Endodermal cell (in vitro differentiated cells): ENCODE measurements around the gene PDE7B. TPM values are rescaled to one million over a fixed set of nuclear protein-coding genes. Genes with fewer than 3 reads are reported as not detected.

Experiments
- DNase-seq: peaks from one replicate; pipeline ENCODE4 v3.0.0-alpha.2; 2017
- H3K27ac ChIP-seq: 2 replicates; pipeline ENCODE4 v1.5.1; 2013; ENCODE audit warnings: mild to moderate bottlenecking, low read depth, low read length, moderate library complexity
- H3K27me3 ChIP-seq: 2 replicates; pipeline ENCODE4 v1.6.1; 2013; ENCODE audit warnings: mild to moderate bottlenecking, low read length, moderate library complexity; ENCODE audit not compliant: insufficient read depth, control insufficient read depth, poor library complexity, severe bottlenecking
- H3K36me3 ChIP-seq: 2 replicates; pipeline ENCODE4 v1.7.0; 2013; ENCODE audit warnings: mild to moderate bottlenecking, low read length, moderate library complexity; ENCODE audit not compliant: control insufficient read depth, insufficient read depth
- H3K4me1 ChIP-seq: one replicate; pipeline ENCODE4 v1.7.0; 2013; ENCODE audit warnings: low read length; ENCODE audit not compliant: control insufficient read depth, insufficient read depth
- H3K4me3 ChIP-seq: 2 replicates; pipeline ENCODE4 v1.5.1; 2013; ENCODE audit warnings: mild to moderate bottlenecking, low read length, moderate library complexity
- H3K9ac ChIP-seq: 2 replicates; pipeline ENCODE4 v1.6.1; 2013; ENCODE audit warnings: mild to moderate bottlenecking, low read length, moderate library complexity; ENCODE audit not compliant: poor library complexity, severe bottlenecking; ENCODE audit errors: extremely low read depth
- H3K9me3 ChIP-seq: 2 replicates; pipeline ENCODE4 v1.6.1; 2013; ENCODE audit warnings: mild to moderate bottlenecking, low read length, moderate library complexity; ENCODE audit not compliant: control insufficient read depth
- H3K27ac Mint-ChIP-seq: 2 replicates; pipeline ENCODE4 v1.8.0; 2020; ENCODE audit warnings: mixed read lengths
- H3K27me3 Mint-ChIP-seq: 2 replicates; pipeline ENCODE4 v1.8.0; 2021; ENCODE audit warnings: mild to moderate bottlenecking, mixed read lengths; ENCODE audit not compliant: insufficient read depth
- H3K36me3 Mint-ChIP-seq: 2 replicates; pipeline ENCODE4 v1.8.0; 2020; ENCODE audit warnings: low read depth, mixed read lengths
- H3K4me1 Mint-ChIP-seq: 2 replicates; pipeline ENCODE4 v1.8.0; 2020; ENCODE audit warnings: mixed read lengths
- H3K4me3 Mint-ChIP-seq: 2 replicates; pipeline ENCODE4 v1.8.0; 2020; ENCODE audit warnings: mild to moderate bottlenecking, moderate library complexity, mixed read lengths
- H3K9me3 Mint-ChIP-seq: 2 replicates; pipeline ENCODE4 v1.8.0; 2020; ENCODE audit warnings: mild to moderate bottlenecking, mixed read lengths
- WGBS, 2 experiments: methylation state at CpG; one replicate each; pipeline versions ENCODE4 v1.1.5 to v1.1.7; 2013; ENCODE audit warnings: missing lambda C conversion rate in 2 of 2, mixed read lengths in 1 of 2; ENCODE audit not compliant: insufficient coverage in 1 of 2, insufficient read length in 1 of 2; 5-methylcytosine and 5-hydroxymethylcytosine counted together
- total RNA-seq, 2 donors: library from RNA; stranded (reverse); fragmentation: NEBNext Ultra II Directional in 1 of 2; extraction: Animal tissue kit (Norgen Biotek cat#: 25700) in 1 of 2; gene quantifications; 2 replicates in 1 of 2; 3 replicates in 1 of 2; pipeline ENCODE4 v1.2.1, GENCODE V29; 2021
- TF ChIP-seq, protein P1 (sequence below): fragments of 200-600 bp; sonication (generic); conservative IDR thresholded peaks from 2 replicates; pipeline ENCODE4 v1.5.0; 2021; ENCODE audit warnings: antibody characterized with exemption, mild to moderate bottlenecking

Gene PDE7B
- total RNA-seq, 2 donors from 2014 or later: 0.26 TPM; not detected in 1

DNA sequence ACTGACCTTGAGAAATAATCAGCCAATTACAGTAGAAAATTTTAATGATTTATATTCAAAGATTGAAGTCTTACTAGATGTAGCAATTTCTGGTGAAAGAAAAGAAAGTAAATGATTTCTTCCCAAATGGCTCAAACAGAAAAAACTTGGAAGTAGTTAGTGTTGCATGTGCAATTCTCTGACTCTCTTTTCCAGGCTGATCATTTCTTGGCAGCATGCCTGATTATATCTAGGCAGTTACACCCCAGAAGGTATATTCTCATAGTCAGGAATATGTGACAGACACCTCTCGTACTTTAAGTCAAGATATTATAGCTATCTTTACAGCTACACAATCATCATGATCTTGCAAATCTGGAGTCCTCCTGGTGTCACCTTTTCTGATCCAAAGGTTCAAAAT, 122.9 kb downstream of the PDE7B start:
- H3K4me1 Mint-ChIP-seq: peaks cover 2% of the 10 kb centered on the region
- no peak overlapping the region for H3K27ac ChIP-seq
- H3K9ac ChIP-seq: no peak overlapping the region
- no peaks in the 10 kb centered on the region for H3K4me1 ChIP-seq
- H3K36me3 Mint-ChIP-seq: no peaks in the 10 kb centered on the region
- no peak overlapping the region for H3K4me3 ChIP-seq
- no peaks in the 10 kb centered on the region for H3K9me3 ChIP-seq
- H3K4me3 Mint-ChIP-seq: no peak overlapping the region
- no peak for DNase-seq
- no peaks in the 10 kb centered on the region for H3K27me3 ChIP-seq
- peaks cover under 1% of the 10 kb centered on the region for H3K9me3 Mint-ChIP-seq
- no peaks in the 10 kb centered on the region for H3K27me3 Mint-ChIP-seq
- TF ChIP-seq, protein P1, sequence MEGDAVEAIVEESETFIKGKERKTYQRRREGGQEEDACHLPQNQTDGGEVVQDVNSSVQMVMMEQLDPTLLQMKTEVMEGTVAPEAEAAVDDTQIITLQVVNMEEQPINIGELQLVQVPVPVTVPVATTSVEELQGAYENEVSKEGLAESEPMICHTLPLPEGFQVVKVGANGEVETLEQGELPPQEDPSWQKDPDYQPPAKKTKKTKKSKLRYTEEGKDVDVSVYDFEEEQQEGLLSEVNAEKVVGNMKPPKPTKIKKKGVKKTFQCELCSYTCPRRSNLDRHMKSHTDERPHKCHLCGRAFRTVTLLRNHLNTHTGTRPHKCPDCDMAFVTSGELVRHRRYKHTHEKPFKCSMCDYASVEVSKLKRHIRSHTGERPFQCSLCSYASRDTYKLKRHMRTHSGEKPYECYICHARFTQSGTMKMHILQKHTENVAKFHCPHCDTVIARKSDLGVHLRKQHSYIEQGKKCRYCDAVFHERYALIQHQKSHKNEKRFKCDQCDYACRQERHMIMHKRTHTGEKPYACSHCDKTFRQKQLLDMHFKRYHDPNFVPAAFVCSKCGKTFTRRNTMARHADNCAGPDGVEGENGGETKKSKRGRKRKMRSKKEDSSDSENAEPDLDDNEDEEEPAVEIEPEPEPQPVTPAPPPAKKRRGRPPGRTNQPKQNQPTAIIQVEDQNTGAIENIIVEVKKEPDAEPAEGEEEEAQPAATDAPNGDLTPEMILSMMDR: no peak
- H3K36me3 ChIP-seq: no peaks in the 10 kb centered on the region
- 33 to 48% methylated on average over 1 of the region's 1 CpG for WGBS, 2 experiments
- no peak overlapping the region for H3K27ac Mint-ChIP-seq

DNA sequence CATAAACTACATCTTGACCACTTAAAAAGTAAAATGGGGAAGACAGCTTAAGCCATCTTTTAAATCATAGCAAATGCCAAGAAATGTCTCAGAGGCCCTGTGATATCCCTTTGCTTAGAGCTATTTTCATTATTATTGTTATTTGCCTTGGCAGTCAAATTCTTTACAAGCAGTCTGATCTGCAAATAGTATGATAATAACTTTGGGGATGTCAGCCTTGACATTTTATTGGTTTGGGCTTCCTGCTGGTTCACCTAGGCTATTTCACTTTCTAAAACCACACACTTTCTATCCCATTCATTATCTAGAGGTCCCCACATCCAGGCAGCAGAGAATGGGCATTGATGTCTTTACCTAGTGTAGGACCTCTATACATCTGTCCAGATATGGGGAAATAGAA, 125.1 kb downstream of the PDE7B start:
- Mint-ChIP-seq H3K4me3 (no peak overlapping the region), H3K36me3 (no peaks in the 10 kb centered on the region), H3K9me3 (peaks cover 5% of the 10 kb centered on the region), H3K27ac (no peak overlapping the region), H3K27me3 (no peaks in the 10 kb centered on the region), H3K4me1 (peaks cover 2% of the 10 kb centered on the region)
- Histone ChIP-seq H3K27ac (no peak overlapping the region), H3K9me3 (no peaks in the 10 kb centered on the region), H3K9ac (no peak overlapping the region), H3K4me1 (no peaks in the 10 kb centered on the region), H3K27me3 (no peaks in the 10 kb centered on the region), H3K4me3 (no peak overlapping the region), H3K36me3 (no peaks in the 10 kb centered on the region)
- DNase-seq: no peak
- TF ChIP-seq, protein P1: no peak

DNA sequence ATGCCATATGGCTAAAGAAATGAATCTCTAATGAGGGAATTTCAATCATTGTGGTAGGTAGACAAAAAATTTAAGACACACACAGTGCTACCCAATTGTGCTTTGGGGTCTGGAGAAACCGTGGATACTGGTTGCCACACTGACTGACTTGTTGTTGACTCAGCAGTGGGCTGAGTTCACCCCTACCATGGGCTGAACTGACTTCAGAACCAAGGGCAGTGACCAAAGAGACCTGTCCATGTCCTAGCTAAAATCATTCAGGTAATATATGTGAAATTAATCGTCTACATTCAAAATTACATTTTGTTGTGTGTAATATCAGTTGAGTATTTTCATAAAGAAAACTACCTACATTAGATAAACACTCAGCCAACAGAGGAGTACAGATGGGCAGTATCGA, 131.6 kb downstream of the PDE7B start:
- peaks cover 5% of the 10 kb centered on the region for H3K9me3 Mint-ChIP-seq
- H3K27me3 Mint-ChIP-seq: no peaks in the 10 kb centered on the region
- TF ChIP-seq, protein P1: no peak
- Histone ChIP-seq H3K27ac (no peak overlapping the region), H3K9ac (no peak overlapping the region), H3K4me1 (no peaks in the 10 kb centered on the region), H3K36me3 (no peaks in the 10 kb centered on the region), H3K27me3 (no peaks in the 10 kb centered on the region), H3K9me3 (no peaks in the 10 kb centered on the region), H3K4me3 (no peak overlapping the region)
- WGBS, 2 experiments: 85% methylated on average over 2 of the region's 3 CpGs; no CpG with 5 or more reads in 1 of the 2 experiments
- H3K36me3 Mint-ChIP-seq: no peaks in the 10 kb centered on the region
- H3K4me3 Mint-ChIP-seq: no peak overlapping the region
- no peak for DNase-seq
- H3K4me1 Mint-ChIP-seq: peaks cover 2% of the 10 kb centered on the region
- no peak overlapping the region for H3K27ac Mint-ChIP-seq
